ENCODE measurements around the gene IL6R.

DNA sequence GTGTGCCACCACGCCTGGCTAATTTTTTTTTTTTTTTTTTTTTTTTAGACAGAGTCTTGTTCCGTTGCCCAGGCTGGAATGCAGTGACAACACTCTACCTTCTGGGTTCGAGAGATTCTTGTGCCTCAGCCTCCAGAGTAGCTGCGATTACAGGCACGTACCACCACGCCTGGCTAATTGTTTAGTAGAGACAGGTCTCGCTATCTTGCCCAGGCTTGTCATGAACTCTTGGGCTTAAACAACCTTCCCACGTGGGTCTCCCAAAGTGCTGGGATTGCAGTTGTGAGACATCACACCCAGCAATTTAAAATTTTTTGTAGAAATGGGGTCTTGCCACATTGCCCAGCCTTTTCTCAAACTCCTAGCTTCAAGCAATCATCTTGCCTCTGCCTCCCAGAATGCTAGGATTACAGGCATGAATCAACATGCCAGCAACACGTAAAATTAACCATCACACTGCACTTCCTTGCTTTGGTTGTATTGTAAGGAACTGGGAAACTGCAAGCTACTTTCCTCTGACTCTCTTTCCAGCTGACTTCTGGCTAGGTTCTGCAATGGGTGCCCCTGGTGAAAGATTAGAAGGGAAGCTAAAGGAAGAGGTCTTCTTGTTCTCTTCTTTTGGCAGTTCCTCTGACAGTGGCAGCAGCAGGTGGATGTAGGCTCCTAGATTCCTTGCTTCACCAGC is 13.9 kb upstream of the IL6R start:
- TF ChIP-seq, protein P1, sequence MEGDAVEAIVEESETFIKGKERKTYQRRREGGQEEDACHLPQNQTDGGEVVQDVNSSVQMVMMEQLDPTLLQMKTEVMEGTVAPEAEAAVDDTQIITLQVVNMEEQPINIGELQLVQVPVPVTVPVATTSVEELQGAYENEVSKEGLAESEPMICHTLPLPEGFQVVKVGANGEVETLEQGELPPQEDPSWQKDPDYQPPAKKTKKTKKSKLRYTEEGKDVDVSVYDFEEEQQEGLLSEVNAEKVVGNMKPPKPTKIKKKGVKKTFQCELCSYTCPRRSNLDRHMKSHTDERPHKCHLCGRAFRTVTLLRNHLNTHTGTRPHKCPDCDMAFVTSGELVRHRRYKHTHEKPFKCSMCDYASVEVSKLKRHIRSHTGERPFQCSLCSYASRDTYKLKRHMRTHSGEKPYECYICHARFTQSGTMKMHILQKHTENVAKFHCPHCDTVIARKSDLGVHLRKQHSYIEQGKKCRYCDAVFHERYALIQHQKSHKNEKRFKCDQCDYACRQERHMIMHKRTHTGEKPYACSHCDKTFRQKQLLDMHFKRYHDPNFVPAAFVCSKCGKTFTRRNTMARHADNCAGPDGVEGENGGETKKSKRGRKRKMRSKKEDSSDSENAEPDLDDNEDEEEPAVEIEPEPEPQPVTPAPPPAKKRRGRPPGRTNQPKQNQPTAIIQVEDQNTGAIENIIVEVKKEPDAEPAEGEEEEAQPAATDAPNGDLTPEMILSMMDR (IDR thresholded peaks at IDR 0.05) = no peak
- TF ChIP-seq POLR2A (IDR thresholded peaks at IDR 0.05) (no peak), EP300 (IDR thresholded peaks at IDR 0.05) (no peak), POLR2AphosphoS5 (IDR thresholded peaks at IDR 0.05) (no peak)

Data from suprapubic skin (tissue), 4 donors.